K562 (cell line): Measurements from ENCODE around the gene NR6A1. TPM values are rescaled to one million over a fixed set of nuclear protein-coding genes. Genes with fewer than 3 reads are reported as not detected.

Experiments
- C11orf30 ChIP-seq: fragments of 450-650 bp; IDR thresholded peaks from 2 replicates; pipeline ENCODE4 v1.6.1; 2016; ENCODE audit warnings: low read depth, mild to moderate bottlenecking
- FOXJ2 ChIP-seq: fragments of 200-800 bp; sonication (Bioruptor generic); IDR thresholded peaks from 2 replicates; pipeline ENCODE4 v1.6.1; 2016; ENCODE audit warnings: missing genetic modification characterization, missing compliant biosample characterization
- GABPB1 ChIP-seq: sonication (generic); formaldehyde crosslinking; IDR thresholded peaks from 2 replicates; pipeline ENCODE4 v1.8.0; 2022; ENCODE audit warnings: mild to moderate bottlenecking, missing genetic modification reagents
- GTF2E2 ChIP-seq: fragments of 200-800 bp; sonication (Bioruptor generic); IDR thresholded peaks from 2 replicates; pipeline ENCODE4 v1.6.1; 2016; ENCODE audit warnings: missing genetic modification characterization, missing compliant biosample characterization
- HES1 ChIP-seq: fragments of 450-650 bp; IDR thresholded peaks from 2 replicates; pipeline ENCODE4 v1.6.1; 2016; ENCODE audit warnings: low read depth, mild to moderate bottlenecking, moderate library complexity
- NR2C2 ChIP-seq, 2 experiments: fragments of 200-800 bp in 1 of 2; sonication (Bioruptor generic) in 1 of 2; sonication (generic) in 1 of 2; formaldehyde crosslinking in 1 of 2; IDR thresholded peaks; 2 replicates each; pipeline versions ENCODE4 v1.6.1 to v1.8.0; 2016 to 2022; ENCODE audit warnings: mild to moderate bottlenecking in 1 of 2, missing compliant biosample characterization in 1 of 2, missing genetic modification characterization in 1 of 2, missing genetic modification reagents in 1 of 2
- PKNOX1 ChIP-seq: fragments of 450-650 bp; IDR thresholded peaks from 2 replicates; pipeline ENCODE4 v1.6.1; 2016
- ZC3H8 ChIP-seq: fragments of 450-650 bp; IDR thresholded peaks from 2 replicates; pipeline ENCODE4 v1.6.1; 2017
- ZNF785 ChIP-seq: fragments of 250-450 bp; sonication (Bioruptor Pico); IDR thresholded peaks from 2 replicates; pipeline ENCODE4 v1.4.0; 2020; ENCODE audit warnings: mild to moderate bottlenecking
- polyA plus RNA-seq, 8 experiments: library from polyadenylated mRNA; depleted of rRNA in 4 of 8; stranded (reverse) in 5 of 8; unstranded in 3 of 8; fragments of >200 nt; fragmentation: Nextera tagmentation in 2 of 8; fragmentation: Illumina TruSeq in 1 of 8; extraction: Ambion mirVana in 2 of 8; extraction: Trizol in 1 of 8; gene quantifications; 2 replicates each; pipeline versions ENCODE4 v1.2.1 to v1.2.3, GENCODE V29; 2011 to 2014; ENCODE audit warnings: inconsistent platforms in 1 of 8, missing spikeins in 1 of 8
- total RNA-seq, 7 experiments: library from RNA; depleted of rRNA in 6 of 7; stranded (reverse); fragments of >200 nt in 6 of 7; fragmentation: Illumina TruSeq in 2 of 7; extraction: Trizol in 2 of 7; gene quantifications; 2 replicates each; pipeline versions ENCODE4 v1.2.1 to v1.2.3, GENCODE V29; 2011 to 2021; ENCODE audit warnings: low replicate concordance in 1 of 7
- TF ChIP-seq, protein P1 (sequence below), 2 experiments: fragments of 450-650 bp; formaldehyde crosslinking in 1 of 2; IDR thresholded peaks; 2 replicates each; pipeline versions ENCODE4 v1.4.0 to v1.6.1; 2014 to 2020; ENCODE audit warnings: mild to moderate bottlenecking in 2 of 2, borderline replicate concordance in 1 of 2, low read depth in 1 of 2
- TF ChIP-seq, protein P2 (sequence below), 2 experiments: fragments of 450-650 bp; conservative IDR thresholded peaks; 2 replicates each; pipeline ENCODE4 v1.6.1; 2017; ENCODE audit warnings: mild to moderate bottlenecking in 2 of 2, moderate library complexity in 2 of 2

The NR6A1 gene
- total and polyA plus RNA-seq, 9 of the 15 experiments (the other 6 are each of a cell fraction or from before 2014, with no cell fraction given), result 9.7 to 55.4 (median 28.3) TPM

DNA sequence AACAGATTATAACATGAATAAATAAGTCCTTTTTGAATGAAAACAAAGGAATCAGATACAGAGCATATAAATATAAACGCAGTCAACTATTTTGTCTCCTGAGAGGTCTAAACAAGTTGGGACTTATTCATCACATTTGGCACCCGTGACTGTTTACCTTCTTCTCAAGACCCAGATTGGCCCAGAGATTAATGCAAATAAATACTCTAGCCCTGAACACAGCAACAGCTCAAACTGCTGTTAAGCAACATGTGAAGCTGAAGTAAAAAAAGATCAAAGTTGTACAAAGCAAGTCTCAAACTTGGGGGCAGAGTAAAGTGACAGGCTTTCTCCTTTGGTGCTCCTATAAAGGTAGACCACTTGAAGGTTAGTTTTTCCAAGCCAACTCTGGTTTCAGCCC lies 168.9 kb downstream of the NR6A1 start (continued):
- TF ChIP-seq, protein P1, sequence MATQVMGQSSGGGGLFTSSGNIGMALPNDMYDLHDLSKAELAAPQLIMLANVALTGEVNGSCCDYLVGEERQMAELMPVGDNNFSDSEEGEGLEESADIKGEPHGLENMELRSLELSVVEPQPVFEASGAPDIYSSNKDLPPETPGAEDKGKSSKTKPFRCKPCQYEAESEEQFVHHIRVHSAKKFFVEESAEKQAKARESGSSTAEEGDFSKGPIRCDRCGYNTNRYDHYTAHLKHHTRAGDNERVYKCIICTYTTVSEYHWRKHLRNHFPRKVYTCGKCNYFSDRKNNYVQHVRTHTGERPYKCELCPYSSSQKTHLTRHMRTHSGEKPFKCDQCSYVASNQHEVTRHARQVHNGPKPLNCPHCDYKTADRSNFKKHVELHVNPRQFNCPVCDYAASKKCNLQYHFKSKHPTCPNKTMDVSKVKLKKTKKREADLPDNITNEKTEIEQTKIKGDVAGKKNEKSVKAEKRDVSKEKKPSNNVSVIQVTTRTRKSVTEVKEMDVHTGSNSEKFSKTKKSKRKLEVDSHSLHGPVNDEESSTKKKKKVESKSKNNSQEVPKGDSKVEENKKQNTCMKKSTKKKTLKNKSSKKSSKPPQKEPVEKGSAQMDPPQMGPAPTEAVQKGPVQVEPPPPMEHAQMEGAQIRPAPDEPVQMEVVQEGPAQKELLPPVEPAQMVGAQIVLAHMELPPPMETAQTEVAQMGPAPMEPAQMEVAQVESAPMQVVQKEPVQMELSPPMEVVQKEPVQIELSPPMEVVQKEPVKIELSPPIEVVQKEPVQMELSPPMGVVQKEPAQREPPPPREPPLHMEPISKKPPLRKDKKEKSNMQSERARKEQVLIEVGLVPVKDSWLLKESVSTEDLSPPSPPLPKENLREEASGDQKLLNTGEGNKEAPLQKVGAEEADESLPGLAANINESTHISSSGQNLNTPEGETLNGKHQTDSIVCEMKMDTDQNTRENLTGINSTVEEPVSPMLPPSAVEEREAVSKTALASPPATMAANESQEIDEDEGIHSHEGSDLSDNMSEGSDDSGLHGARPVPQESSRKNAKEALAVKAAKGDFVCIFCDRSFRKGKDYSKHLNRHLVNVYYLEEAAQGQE (IDR thresholded peaks at IDR 0.05; ENCODE audit: borderline replicate concordance), result no peak
- TF ChIP-seq, protein P1 (CRISPR knock-in tag; IDR thresholded peaks at IDR 0.05; ENCODE audit: low read depth), result no peak
- TF ChIP-seq PKNOX1 (no peak), ZNF785 (CRISPR knock-in tag) (no peak), NR2C2 (CRISPR knock-in tag; IDR thresholded peaks at IDR 0.05) (no peak), NR2C2 (tag; IDR thresholded peaks at IDR 0.05) (no peak), C11orf30 (no peak), GTF2E2 (tag) (no peak), ZC3H8 (no peak), GABPB1 (CRISPR knock-in tag) (no peak), FOXJ2 (tag) (no peak), HES1 (no peak)
- TF ChIP-seq, protein P2, sequence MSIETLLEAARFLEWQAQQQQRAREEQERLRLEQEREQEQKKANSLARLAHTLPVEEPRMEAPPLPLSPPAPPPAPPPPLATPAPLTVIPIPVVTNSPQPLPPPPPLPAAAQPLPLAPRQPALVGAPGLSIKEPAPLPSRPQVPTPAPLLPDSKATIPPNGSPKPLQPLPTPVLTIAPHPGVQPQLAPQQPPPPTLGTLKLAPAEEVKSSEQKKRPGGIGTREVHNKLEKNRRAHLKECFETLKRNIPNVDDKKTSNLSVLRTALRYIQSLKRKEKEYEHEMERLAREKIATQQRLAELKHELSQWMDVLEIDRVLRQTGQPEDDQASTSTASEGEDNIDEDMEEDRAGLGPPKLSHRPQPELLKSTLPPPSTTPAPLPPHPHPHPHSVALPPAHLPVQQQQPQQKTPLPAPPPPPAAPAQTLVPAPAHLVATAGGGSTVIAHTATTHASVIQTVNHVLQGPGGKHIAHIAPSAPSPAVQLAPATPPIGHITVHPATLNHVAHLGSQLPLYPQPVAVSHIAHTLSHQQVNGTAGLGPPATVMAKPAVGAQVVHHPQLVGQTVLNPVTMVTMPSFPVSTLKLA (conservative IDR thresholded peaks at IDR 0.05), result no peak
